Activated T-helper 1 cell treated with anti-CD3 and anti-CD28 coated beads, Interleukin-12 subunit alpha, Interleukin-12 subunit beta, Interleukin-2, Interleukin-4 antibody, amounts not matched to agents 30 ng/mL and 10 ng/mL and 1 ng/mL, durations not matched to agents 14 hours and 24 hours and 36 hours (primary cell): ENCODE data around the gene ZBTB37. TPM values are rescaled to one million over a fixed set of nuclear protein-coding genes. Genes with fewer than 3 reads are reported as not detected.
"Not testable (repeated sequence)": the region's sequence is repeated elsewhere in the genome, so short reads cannot be mapped to it uniquely, and the experiment has no call there.

ENCODE experiments used
- DNase-seq: peaks from one replicate; pipeline ENCODE4 v3.0.0; 2021; ENCODE audit warnings: low spot score
- H3K27ac Mint-ChIP-seq: one replicate; pipeline ENCODE4 v1.8.0; 2021; ENCODE audit warnings: mild to moderate bottlenecking, mixed read lengths
- H3K27me3 Mint-ChIP-seq: one replicate; pipeline ENCODE4 v1.8.0; 2022; ENCODE audit warnings: mild to moderate bottlenecking, moderate library complexity, mixed read lengths; ENCODE audit not compliant: insufficient read depth
- H3K36me3 Mint-ChIP-seq: one replicate; pipeline ENCODE4 v1.8.0; 2021; ENCODE audit warnings: low read depth, mixed read lengths
- H3K4me1 Mint-ChIP-seq: one replicate; pipeline ENCODE4 v1.8.0; 2021; ENCODE audit warnings: low read depth, mixed read lengths
- H3K4me3 Mint-ChIP-seq: one replicate; pipeline ENCODE4 v1.8.0; 2021; ENCODE audit warnings: mild to moderate bottlenecking, moderate library complexity, mixed read lengths
- H3K9me3 Mint-ChIP-seq: one replicate; pipeline ENCODE4 v1.8.0; 2021; ENCODE audit warnings: mixed read lengths
- intact Hi-C: fragments of 100-400 bp; cut with micrococcal nuclease; formaldehyde crosslinking; loops from one replicate; pipeline ENCODE4 v1.15.1; 2024
- total RNA-seq: library from RNA; stranded (reverse); gene quantifications from 2 replicates; pipeline ENCODE4 v1.2.3, GENCODE V29; 2022

The ZBTB37 gene
- total RNA-seq, 1 donor from 2014 or later = 9.2 TPM

- no peaks in the 10 kb centered on the region for H3K4me1 Mint-ChIP-seq
- H3K4me3 Mint-ChIP-seq = no peak overlapping the region
- no peaks in the 10 kb centered on the region for H3K9me3 Mint-ChIP-seq
- peaks cover 35% of the 10 kb centered on the region for H3K36me3 Mint-ChIP-seq
- intact Hi-C loops = no loop called here
- H3K27me3 Mint-ChIP-seq = no peaks in the 10 kb centered on the region
- DNase-seq = no peak
- no peak overlapping the region for H3K27ac Mint-ChIP-seq
Observed at GRCh38 chr1:173857363-173857917, 10.7 kb upstream of the ZBTB37 start.

- Mint-ChIP-seq H3K4me1 (peaks cover 12% of the 10 kb centered on the region), H3K36me3 (peaks cover 48% of the 10 kb centered on the region)
Observed at GRCh38 chr1:173859547-173859946, 8.6 kb upstream of the ZBTB37 start.

GRCh38 chr1:173860065-173860464 lies 8.1 kb upstream of the ZBTB37 start:
- DNase-seq = no peak
- H3K4me3 Mint-ChIP-seq = no peak overlapping the region
- H3K27me3 Mint-ChIP-seq = no peaks in the 10 kb centered on the region
- H3K36me3 Mint-ChIP-seq = peaks cover 51% of the 10 kb centered on the region
- peaks cover 15% of the 10 kb centered on the region for H3K4me1 Mint-ChIP-seq
- intact Hi-C loops = loop anchor here (10.0 kb wide), 1 partner anchor 1115 kb away; no protein-coding TSS in a partner anchor
- no peak overlapping the region for H3K27ac Mint-ChIP-seq
- no peaks in the 10 kb centered on the region for H3K9me3 Mint-ChIP-seq

More at GRCh38 chr1:173859547-173859946, 8.6 kb upstream of the ZBTB37 start:
- H3K27ac Mint-ChIP-seq, intact Hi-C loops, H3K9me3 Mint-ChIP-seq, H3K4me3 Mint-ChIP-seq, DNase-seq, H3K27me3 Mint-ChIP-seq: not testable (repeated sequence)

GRCh38 chr1:173861731-173862145 lies 6.4 kb upstream of the ZBTB37 start:
- intact Hi-C loops = loop anchor here (10.0 kb wide), 1 partner anchor 1117 kb away; no protein-coding TSS in a partner anchor
- Mint-ChIP-seq H3K27ac (peak overlapping the region; percentile 8), H3K9me3 (no peaks in the 10 kb centered on the region), H3K27me3 (no peaks in the 10 kb centered on the region), H3K36me3 (peaks cover 56% of the 10 kb centered on the region), H3K4me1 (peaks cover 31% of the 10 kb centered on the region), H3K4me3 (no peak overlapping the region)
- no peak for DNase-seq

GRCh38 chr1:173862146-173862768 lies 5.9 kb upstream of the ZBTB37 start:
- not testable (repeated sequence) for H3K27me3 Mint-ChIP-seq, H3K9me3 Mint-ChIP-seq, DNase-seq, H3K4me3 Mint-ChIP-seq
- peaks cover 61% of the 10 kb centered on the region for H3K36me3 Mint-ChIP-seq
- peaks cover 33% of the 10 kb centered on the region for H3K4me1 Mint-ChIP-seq
- intact Hi-C loops = loop anchor here (10.0 kb wide), 1 partner anchor 1117 kb away; no protein-coding TSS in a partner anchor
- peak overlapping the region; percentile 37 for H3K27ac Mint-ChIP-seq

GRCh38 chr1:173862769-173863223 lies 5.4 kb upstream of the ZBTB37 start:
- intact Hi-C loops = loop anchor here (10.0 kb wide), 1 partner anchor 1118 kb away; no protein-coding TSS in a partner anchor
- DNase-seq = no peak
- Mint-ChIP-seq H3K4me1 (peaks cover 33% of the 10 kb centered on the region), H3K36me3 (peaks cover 62% of the 10 kb centered on the region), H3K9me3 (no peaks in the 10 kb centered on the region), H3K4me3 (no peak overlapping the region), H3K27ac (peak overlapping the region; percentile 37), H3K27me3 (no peaks in the 10 kb centered on the region)

GRCh38 chr1:173863224-173864161 lies 4.7 kb upstream of the ZBTB37 start:
- intact Hi-C loops = loop anchor here (10.0 kb wide), 1 partner anchor 1119 kb away; no protein-coding TSS in a partner anchor
- peak overlapping the region; percentile 65 for H3K27ac Mint-ChIP-seq
- DNase-seq = no peak
- peaks cover 33% of the 10 kb centered on the region for H3K4me1 Mint-ChIP-seq
- no peaks in the 10 kb centered on the region for H3K9me3 Mint-ChIP-seq
- H3K27me3 Mint-ChIP-seq = no peaks in the 10 kb centered on the region
- H3K36me3 Mint-ChIP-seq = peaks cover 58% of the 10 kb centered on the region
- peak overlapping the region; percentile 98 for H3K4me3 Mint-ChIP-seq

- Mint-ChIP-seq H3K27ac (peak overlapping the region; percentile 98), H3K4me3 (peak overlapping the region; percentile 98), H3K27me3 (no peaks in the 10 kb centered on the region), H3K9me3 (no peaks in the 10 kb centered on the region), H3K36me3 (peaks cover 59% of the 10 kb centered on the region), H3K4me1 (peaks cover 41% of the 10 kb centered on the region)
- intact Hi-C loops = loop anchor here (10.0 kb wide), 1 partner anchor 1120 kb away; no protein-coding TSS in a partner anchor
- no peak for DNase-seq
Observed at GRCh38 chr1:173864179-173864867, 3.9 kb upstream of the ZBTB37 start.

GRCh38 chr1:173865468-173866164 lies 2.6 kb upstream of the ZBTB37 start:
- intact Hi-C loops = loop anchor here (2.0 to 10.0 kb wide), 4 partner anchors 82 to 1203 kb away; no protein-coding TSS in a partner anchor
- Mint-ChIP-seq H3K36me3 (peaks cover 58% of the 10 kb centered on the region), H3K27ac (peak overlapping the region; percentile 98), H3K4me3 (peak overlapping the region; percentile 98), H3K27me3 (no peaks in the 10 kb centered on the region), H3K4me1 (peaks cover 54% of the 10 kb centered on the region), H3K9me3 (no peaks in the 10 kb centered on the region)
- DNase-seq = no peak

GRCh38 chr1:173866413-173867115 lies 1.6 kb upstream of the ZBTB37 start:
- intact Hi-C loops = loop anchor here (2.0 to 10.0 kb wide), 4 partner anchors 81 to 1204 kb away; no protein-coding TSS in a partner anchor
- Mint-ChIP-seq H3K4me3 (peak overlapping the region; percentile 98), H3K36me3 (peaks cover 62% of the 10 kb centered on the region), H3K27me3 (no peaks in the 10 kb centered on the region), H3K9me3 (no peaks in the 10 kb centered on the region), H3K27ac (peak overlapping the region; percentile 98), H3K4me1 (peaks cover 63% of the 10 kb centered on the region)
- DNase-seq = no peak

GRCh38 chr1:173867141-173867752 lies 933 bp upstream of the ZBTB37 start:
- H3K9me3 Mint-ChIP-seq = no peaks in the 10 kb centered on the region
- peak overlapping the region; percentile 98 for H3K27ac Mint-ChIP-seq
- DNase-seq = no peak
- H3K27me3 Mint-ChIP-seq = no peaks in the 10 kb centered on the region
- H3K4me3 Mint-ChIP-seq = peak overlapping the region; percentile 98
- peaks cover 60% of the 10 kb centered on the region for H3K36me3 Mint-ChIP-seq
- peaks cover 66% of the 10 kb centered on the region for H3K4me1 Mint-ChIP-seq
- intact Hi-C loops = loop anchor here (2.0 to 10.0 kb wide), 4 partner anchors 80 to 1205 kb away; no protein-coding TSS in a partner anchor
